ENCODE results near the gene CD37. TPM values are rescaled to one million over a fixed set of nuclear protein-coding genes. Genes with fewer than 3 reads are reported as not detected.
A peak's percentile ranks its signal among the peaks of the same experiment; 100 is the strongest.

CD37 gene
- total RNA-seq, 2 donors from 2014 or later: 4.0 to 6.2 TPM

GRCh38 chr19:49347835-49348234, 12.6 kb downstream of the CD37 start:
- DNase-seq (peak in 3 of 4 donors; percentile 43 to 49 (median 46)), ATAC-seq (peak; percentile 66)
- intact Hi-C loops (cut with DNase I): no loop called here
- 72% methylated on average over 3 of the region's 3 CpGs for WGBS, 2 donors
- Histone ChIP-seq H3K27me3 (no peaks in the 10 kb centered on the region), H3K4me1 (peaks cover 14% of the 10 kb centered on the region), H3K9me3 (no peaks in the 10 kb centered on the region), H3K36me3 (replicated peaks in 1 of 2; ENCODE audit: insufficient read depth in 1 of 2, low read depth in 2 of 2) (peaks cover 0 to 13% of the 10 kb centered on the region in 2 donors), H3K4me3 (no peak overlapping the region), H3K27ac (peak overlapping the region in 2 of 4 donors; percentile 30 to 37)
- TF ChIP-seq CTCF (IDR thresholded peaks at IDR 0.05) (no peak), POLR2A (IDR thresholded peaks at IDR 0.05) (no peak)

- Histone ChIP-seq H3K27me3 (no peaks in the 10 kb centered on the region), H3K9me3 (no peaks in the 10 kb centered on the region), H3K4me1 (peaks cover 14% of the 10 kb centered on the region), H3K27ac (peak overlapping the region; percentile 30 to 43 (median 38)), H3K4me3 (no peak overlapping the region), H3K36me3 (replicated peaks in 1 of 2; ENCODE audit: insufficient read depth in 1 of 2, low read depth in 2 of 2) (peaks cover 0 to 13% of the 10 kb centered on the region in 2 donors)
- peak; percentile 61 for ATAC-seq
- peak in 1 of 4 donors; percentile 58 for DNase-seq
- WGBS, 2 donors: 39 to 61% methylated on average over 11 to 12 of the region's 12 CpGs
- intact Hi-C loops (cut with DNase I): no loop called here
- TF ChIP-seq POLR2A (IDR thresholded peaks at IDR 0.05): no peak
- TF ChIP-seq CTCF (IDR thresholded peaks at IDR 0.05): no peak
These were observed 13.3 kb downstream of the CD37 start for GRCh38 chr19:49348305-49349189.

- Histone ChIP-seq H3K4me1 (peaks cover 14% of the 10 kb centered on the region), H3K36me3 (replicated peaks in 1 of 2; ENCODE audit: insufficient read depth in 1 of 2, low read depth in 2 of 2) (peaks cover 0 to 14% of the 10 kb centered on the region in 2 donors), H3K4me3 (no peak overlapping the region), H3K27me3 (no peaks in the 10 kb centered on the region), H3K27ac (no peak overlapping the region), H3K9me3 (no peaks in the 10 kb centered on the region)
- 91 to 93% methylated on average over 2 of the region's 2 CpGs for WGBS, 2 donors
- ATAC-seq: no peak
- TF ChIP-seq CTCF (IDR thresholded peaks at IDR 0.05): no peak
- TF ChIP-seq POLR2A (IDR thresholded peaks at IDR 0.05): no peak
- DNase-seq: no peak
- intact Hi-C loops (cut with DNase I): no loop called here
These were observed 14.4 kb downstream of the CD37 start for GRCh38 chr19:49349567-49349966.

GRCh38 chr19:49355909-49356353, 20.7 kb downstream of the CD37 start:
- WGBS, 2 donors: 56 to 62% methylated on average over 12 of the region's 12 CpGs
- ATAC-seq: peak; percentile 18
- peaks cover under 1% of the 10 kb centered on the region for H3K4me1 ChIP-seq
- DNase-seq: no peak
- no peak for TF ChIP-seq POLR2A (IDR thresholded peaks at IDR 0.05)
- TF ChIP-seq CTCF (IDR thresholded peaks at IDR 0.05): no peak
- peak overlapping the region in 2 of 4 donors; percentile 23 to 30 for H3K27ac ChIP-seq
- H3K9me3 ChIP-seq: no peaks in the 10 kb centered on the region
- no peaks in the 10 kb centered on the region for H3K27me3 ChIP-seq
- no peak overlapping the region for H3K4me3 ChIP-seq
- intact Hi-C loops (cut with DNase I): no loop called here
- peaks cover 0 to 5% of the 10 kb centered on the region in 2 donors for H3K36me3 ChIP-seq (replicated peaks in 1 of 2; ENCODE audit: insufficient read depth in 1 of 2, low read depth in 2 of 2)

All from body of pancreas (tissue), 4 donors.